TTC549 (cell line): Measurements from ENCODE around the gene ARID4B.
"Not testable (repeated sequence)": the region's sequence is repeated elsewhere in the genome, so short reads cannot be mapped to it uniquely, and the experiment has no call there.

Experiments used
- FAIRE-seq: peaks from 2 replicates; lab custom pipeline; 2012; peaks lifted over from hg19 to GRCh38; lab: Jason Lieb, UNC

Gene ARID4B

DNA sequence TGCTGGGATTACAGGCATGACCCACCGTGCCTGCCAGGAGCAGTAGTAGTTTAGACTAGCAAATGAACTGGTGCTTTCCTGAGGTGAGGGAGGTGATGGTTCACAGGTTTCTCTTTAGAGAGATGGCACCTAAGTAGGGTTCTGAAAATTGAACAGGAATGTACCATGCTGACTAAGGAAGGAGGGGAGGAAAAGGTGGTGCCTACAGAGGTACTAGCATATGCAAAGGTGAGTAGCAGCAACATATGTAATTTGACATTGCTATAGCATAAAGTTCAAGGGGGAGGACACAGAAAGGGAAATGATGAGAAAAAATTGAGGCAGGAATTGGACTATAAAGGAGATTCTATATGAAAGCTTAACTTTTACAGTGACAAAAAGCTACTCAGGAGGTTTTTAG lies 101.0 kb downstream of the ARID4B start:
- no peak for FAIRE-seq

DNA sequence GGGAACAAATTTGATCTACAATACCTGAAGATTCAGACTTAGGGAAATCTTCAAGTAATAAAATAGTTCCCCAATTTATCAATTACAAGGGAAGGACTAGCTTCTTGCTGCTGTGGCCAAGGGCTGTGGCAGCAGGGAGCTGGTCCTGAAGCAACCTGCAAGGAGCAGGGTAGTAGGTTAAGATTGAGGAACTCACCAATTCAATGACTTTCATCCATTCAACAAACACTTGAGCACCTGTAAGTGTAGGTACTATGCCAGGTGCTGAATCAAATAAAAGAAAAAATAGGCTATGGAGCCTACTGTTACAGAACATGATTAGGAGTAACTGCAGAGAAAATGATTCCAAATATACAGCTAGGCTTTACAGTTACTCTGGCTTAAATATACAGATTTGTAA lies 102.7 kb downstream of the ARID4B start:
- no peak for FAIRE-seq

DNA sequence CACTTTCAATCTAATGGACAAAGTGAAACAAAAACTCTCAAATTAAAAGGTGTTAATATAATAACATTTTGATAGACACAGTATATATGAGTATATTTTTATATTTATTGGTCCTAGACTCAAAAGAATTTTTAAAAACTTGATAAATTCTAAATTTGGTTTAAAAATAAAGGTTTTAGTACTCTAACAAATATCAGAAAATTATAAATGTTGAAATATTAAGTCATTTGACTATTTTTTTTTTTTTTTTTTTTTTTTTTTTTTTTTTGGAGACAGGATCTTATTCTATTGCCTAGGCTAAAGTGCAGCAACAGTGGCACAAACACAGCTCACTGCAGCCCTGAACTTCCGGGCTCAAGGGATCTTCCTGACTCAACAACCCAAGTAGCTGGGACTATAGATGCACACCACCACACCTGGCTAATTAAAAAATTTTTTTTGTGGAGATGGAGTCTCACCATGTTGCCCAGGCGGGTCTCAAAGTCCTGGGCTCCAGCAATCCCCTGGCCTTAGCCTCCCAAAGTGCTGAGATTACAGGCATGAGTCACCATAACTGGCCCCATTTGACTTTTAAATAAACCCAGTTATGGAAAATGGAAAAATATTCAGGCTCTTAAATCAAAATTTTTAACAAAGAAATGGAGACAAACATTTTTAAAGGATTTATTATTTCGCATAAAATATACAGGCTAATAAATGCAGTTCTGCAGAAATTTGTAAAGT lies 106.2 kb downstream of the ARID4B start:
- peak; percentile 94 for FAIRE-seq

DNA sequence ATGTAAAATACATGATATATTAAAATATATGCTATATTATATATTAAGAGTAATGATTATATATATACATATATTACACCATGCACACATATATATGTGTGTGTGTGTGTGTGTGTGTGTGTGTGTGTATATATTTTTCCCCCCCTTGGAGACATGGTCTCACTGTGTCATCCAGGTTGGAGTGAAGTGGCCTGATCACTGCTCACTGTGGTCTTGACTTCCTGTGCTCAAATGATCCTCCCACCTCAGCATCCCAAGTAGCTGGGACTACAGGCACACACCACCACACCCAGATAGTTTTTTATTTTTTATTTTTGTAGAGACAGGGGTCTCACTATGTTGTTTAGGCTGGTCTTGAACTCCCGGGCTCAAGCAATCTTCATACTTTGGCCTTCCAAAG lies 112.5 kb downstream of the ARID4B start:
- no peak for FAIRE-seq

DNA sequence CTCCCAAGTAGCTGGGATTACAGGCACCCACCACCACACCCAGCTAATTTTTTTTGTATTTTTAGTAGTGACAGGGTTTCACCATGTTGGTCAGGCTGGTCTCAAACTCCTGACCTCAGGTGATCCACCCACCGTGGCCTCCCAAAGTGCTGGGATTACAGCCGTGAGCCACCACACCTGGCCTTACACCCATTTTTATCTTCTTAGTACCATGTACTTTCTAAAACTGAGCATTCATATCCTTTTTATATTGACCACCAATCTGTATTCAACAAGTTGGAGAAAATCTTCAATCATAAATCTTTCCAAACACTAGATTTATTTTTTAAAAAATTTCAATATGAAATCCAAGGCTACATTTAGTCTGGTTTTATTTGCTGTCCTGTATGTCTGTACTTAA lies 113.0 kb downstream of the ARID4B start:
- FAIRE-seq: peak; percentile 76

DNA sequence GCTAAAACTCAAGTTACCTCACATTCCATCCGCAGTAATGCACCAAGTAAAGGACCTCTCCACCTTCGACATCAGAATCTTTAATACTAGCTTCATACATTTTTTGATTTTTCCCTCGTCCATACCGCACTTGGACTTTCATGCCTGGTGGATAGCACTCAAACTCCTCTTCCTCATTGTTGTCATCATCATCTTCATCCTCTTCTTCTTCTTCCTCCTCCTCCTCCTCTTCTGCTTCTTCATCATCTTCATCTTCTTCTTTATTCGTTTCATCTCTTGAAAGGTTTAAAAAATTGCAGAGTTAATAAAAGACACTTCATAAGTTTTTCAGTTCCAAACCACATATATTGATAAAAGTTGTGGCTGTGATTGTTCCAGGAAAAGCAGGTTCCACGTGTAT lies 114.2 kb downstream of the ARID4B start:
- no peak for FAIRE-seq

DNA sequence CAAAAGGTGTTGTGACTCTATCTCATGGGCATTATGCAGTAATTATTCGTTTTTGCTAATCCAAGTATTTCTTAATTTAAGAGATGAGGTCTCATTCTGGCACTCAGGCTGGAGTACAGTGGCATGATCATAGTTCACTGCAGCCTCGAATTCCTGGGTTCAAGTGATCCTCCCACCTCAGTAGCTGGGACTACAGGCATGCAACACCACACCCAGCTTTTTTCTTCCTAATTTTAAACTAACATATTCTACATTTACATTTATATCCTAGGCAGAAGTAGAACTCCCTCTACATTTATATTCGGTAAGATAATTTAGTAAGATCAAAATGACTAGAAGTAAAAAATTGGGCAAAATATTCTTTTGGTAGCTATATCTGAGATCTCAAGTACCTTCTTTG lies 116.5 kb downstream of the ARID4B start:
- no peak for FAIRE-seq

DNA sequence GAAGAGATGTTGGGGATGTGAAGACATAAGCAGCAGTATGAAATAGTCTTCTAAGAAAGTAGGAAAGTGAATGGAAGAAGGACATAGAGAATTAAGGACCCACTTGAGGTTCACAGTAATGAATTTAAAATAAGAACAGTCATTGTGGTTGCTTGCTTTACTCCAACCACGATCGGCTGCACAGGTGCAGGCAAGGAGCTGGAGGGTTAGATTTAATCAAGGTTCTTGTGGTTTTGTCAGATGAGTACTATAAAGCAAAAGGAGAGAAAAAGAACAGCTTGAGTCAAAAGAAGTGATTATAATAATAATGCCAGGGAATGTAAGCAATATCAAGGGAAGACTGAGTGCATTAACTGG lies 120.8 kb downstream of the ARID4B start:
- FAIRE-seq: no peak

DNA sequence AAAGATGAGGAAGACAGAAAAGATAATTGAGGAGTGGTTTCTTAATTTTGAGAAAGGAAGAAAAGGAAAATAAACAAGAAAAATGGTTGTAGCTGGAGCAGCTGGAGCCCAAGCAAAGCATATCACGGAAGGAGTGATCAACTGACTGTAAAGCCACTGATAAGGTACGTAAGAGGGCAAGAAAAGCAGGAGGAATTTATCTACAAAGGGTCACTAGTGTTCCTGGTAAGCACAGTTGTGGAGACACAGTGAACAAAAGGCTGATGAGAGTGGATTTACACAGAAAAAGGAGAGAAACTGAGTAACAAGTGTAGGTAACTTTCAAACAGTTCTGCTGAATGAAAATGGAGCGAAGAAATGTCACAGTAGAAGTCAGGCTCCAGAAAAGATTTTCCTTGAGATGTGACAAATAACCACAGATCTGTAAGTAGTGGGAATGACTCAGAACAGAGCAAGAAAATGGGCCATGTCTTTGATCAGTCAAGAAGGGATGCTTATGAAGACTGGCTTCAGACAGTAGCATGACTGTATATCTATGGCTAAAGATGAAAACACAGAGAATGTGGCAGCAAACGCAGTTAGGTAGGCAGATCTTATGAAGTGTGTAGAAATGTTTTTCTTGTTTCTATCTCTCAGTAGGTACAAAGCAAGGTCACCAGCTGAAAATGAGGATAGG lies 121.3 kb downstream of the ARID4B start:
- FAIRE-seq: no peak

DNA sequence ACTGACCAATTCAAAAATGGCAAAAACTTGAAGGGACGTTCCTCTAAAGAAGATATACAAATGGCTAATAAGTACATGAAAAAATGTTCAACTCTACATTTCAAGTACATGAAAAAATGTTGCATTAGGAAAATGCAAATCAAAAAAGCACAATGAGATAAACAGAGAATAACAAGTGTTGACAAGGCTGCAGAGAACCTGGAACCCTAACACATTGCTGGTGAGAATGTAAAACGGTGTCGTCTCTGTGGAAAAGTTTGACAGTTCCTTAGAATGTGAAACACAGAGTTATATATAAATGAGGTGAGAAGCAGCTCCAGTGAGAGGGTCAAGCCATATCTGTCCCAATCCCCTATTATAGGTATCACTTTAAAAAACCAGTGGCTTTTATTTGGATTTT lies 122.3 kb downstream of the ARID4B start:
- FAIRE-seq: no peak

DNA sequence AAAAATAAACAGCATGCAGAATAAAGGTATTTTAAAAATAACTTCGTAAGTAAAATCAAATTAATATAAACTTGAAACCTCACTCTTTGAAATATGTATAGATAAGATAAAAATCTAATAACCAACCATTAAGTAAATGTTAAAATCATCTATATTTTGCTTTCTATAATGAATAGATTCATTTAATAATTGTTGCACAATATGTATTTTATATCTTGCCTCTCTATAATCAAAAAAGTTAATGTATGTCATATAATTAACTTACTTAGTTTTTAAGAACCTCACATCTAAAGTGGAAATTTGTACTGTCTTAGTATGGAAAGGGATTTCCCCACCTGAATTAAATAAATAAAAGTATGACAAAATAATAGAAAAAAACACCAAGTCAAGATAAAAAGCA lies 124.6 kb downstream of the ARID4B start:
- peak; percentile 97 for FAIRE-seq

DNA sequence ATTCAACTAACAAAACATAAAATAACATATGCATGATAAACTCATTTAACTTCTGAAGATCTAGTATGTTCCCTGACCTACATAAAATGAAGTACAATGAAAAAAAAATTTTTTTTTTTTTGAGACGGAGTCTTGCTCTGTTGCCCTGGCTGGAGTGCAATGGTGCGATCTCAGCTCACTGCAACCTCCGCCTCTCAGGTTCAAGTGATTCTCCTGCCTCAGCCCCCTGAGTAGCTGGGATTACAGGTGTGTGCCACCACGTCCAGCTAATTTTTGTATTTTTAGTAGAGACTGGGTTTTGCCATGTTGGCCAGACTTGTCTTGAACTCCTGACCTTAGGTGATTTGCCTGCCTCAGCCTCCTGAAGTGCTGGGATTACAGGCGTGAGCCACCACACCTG lies 125.5 kb downstream of the ARID4B start:
- not testable (repeated sequence) for FAIRE-seq

DNA sequence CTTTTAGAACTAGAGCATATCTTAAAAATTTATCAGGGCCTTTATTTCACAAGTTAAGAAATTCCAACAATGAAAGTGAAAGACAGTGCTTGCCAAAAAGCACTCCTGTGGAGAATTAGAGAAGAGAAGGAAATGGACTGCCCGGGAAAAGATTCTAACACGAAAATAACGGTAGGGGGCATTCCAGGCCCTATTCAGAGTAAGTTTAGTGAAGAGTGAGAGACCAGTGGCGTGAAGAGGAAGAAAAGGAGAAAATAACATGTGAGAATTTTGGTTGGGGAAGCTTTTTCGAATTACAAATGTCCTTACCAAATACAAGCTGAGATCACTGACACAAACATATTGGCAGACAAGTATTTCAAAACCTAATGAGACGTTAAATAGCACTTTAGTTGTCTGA lies 128.5 kb downstream of the ARID4B start:
- peak; percentile 98 for FAIRE-seq

DNA sequence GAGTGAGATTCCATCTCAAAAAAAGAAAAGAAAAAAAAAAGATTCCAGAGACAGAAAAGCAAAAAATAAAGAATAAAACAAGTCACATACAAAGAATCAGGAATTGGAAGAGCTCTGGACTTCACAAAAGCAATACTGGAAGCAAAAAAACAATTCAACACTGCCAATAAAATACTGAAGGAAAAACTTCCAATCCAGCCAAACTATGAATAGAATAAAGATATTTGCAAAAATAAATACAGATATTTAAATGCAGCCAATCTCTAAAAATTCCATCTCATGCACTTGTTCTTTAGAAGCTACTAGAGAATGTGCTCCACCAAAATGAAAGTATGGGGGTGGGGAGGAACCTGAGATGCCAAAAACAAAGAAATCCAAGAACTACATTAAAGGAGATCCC lies 137.5 kb downstream of the ARID4B start:
- peak; percentile 55 for FAIRE-seq

DNA sequence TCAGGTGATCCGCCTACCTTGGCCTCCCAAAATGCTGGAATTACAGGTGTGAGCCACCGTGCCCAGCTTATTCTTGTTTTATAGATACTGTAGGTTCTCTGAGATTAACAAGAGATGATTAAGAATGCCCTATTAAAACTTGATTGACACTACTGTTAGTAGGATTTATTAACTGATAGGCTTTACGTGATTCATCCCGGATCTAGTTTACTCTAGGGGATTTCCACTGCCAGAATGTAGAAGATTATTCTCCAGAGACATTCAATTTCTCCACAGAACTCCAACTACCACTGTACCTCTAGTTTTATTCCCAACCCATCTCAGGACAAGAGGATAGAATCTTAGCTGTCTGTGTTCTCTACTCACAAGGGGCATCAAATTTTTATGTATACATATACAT lies 140.7 kb downstream of the ARID4B start:
- no peak for FAIRE-seq

DNA sequence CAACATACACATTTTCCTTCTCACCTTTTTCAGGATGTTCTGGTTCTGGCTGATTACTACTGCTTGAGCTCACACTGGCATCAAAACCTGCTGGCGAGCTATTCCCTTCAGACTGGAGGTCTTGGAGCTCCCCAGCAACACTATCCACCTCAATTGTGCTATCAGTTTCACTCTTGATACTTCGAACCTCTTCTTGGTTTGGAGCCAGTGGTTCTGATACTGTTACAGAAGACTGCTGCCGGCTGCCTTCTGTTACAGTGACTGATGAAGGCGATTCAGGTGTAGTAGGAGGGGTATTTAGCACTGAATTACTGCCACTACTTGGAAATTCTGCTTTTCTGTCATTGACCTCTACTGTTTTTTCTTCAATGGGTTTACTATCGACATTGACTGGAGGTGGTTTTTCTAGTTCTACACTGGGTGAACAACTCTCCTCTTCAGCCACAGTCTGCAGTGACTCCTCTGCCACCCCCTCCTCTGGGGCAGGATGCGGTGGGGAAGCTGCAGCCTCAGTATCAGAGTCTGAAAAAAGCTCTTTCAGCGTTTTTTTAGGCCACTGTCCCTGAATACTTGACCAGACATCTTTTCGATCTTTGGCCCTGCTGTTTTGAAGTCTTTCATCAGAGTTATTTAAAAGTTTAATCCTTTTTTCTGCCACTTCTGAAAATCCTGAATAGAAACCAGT lies 146.3 kb downstream of the ARID4B start:
- no peak for FAIRE-seq

DNA sequence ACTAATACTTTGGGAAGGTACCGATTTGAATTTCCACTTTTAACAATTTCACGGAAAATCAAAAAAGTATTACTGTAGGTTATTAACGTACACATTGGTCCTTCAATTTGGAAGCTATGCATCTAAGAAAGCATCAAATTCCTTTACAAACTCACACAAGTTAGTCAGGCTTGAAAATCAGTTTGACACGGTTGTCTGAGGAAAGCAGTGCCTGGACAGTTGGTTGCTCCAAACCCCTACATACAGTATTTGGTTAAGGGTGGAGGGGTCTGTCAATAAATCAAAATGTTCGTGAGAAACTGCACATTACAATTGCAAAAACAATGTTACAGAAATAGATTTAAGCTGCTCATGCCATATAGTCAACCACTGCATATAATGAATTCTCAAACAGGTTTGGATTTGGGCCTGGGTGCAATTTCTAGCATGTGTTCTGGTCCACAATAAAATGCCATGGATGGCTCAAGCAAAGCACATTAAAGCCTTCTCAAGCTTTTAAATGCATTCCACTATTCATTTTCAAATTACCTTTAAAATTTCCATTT lies 147.0 kb downstream of the ARID4B start:
- FAIRE-seq: no peak

DNA sequence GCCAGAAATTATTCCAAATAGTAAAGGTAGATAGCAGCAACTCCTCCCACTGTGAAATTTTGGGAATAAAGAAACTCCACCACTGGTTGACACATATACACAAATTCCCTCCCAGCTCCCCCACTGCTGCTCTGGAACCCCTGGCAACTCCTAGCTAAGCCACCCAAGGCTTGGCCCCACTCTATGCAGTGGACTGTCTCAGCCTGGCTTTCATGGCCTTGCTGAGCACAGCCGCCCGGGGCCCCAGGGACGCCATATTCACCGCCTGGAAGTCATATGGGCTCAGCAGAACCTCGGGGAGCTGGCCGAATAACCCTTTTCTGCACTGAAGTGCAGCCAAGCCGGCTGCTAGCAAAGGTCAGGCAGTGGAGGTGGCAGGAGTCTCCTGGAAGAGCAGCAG lies 151.5 kb downstream of the ARID4B start:
- FAIRE-seq: no peak

DNA sequence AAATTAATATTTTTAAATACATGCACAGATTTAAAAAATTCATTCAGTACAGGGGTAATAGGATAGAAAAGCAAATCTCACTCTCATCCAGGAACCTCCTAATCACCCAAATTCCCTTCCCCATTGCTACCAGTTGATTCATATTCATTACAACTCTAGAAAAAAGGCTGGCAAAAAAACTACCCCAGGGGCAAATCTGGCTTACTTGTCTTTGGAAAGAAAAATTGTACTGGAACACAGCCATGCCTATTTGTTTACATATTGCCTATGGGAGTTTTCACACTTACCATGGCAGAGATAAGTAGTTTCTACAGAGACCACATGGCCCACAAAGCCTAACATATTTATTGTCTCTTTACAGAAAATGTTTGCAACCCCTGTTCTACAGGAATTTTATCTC lies 158.0 kb downstream of the ARID4B start:
- no peak for FAIRE-seq

DNA sequence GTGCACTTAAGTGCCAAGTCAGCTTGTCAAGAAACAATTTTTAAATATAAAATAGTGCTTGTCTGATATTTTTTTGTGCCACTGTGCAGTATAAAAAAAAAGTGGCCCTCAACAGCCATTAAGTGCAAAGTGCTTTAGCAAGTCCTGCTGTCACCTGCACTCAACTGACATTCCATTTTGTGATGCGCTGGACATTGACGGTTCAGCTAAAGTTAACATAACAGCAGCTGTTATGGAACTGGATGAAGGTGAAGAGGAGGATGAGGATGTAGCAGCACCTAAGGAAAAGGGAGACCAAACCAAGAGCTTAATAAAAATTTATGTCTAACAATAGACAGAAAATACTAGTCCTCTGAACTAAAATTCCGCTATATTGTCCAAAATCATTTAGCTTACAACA lies 159.6 kb downstream of the ARID4B start:
- no peak for FAIRE-seq

DNA sequence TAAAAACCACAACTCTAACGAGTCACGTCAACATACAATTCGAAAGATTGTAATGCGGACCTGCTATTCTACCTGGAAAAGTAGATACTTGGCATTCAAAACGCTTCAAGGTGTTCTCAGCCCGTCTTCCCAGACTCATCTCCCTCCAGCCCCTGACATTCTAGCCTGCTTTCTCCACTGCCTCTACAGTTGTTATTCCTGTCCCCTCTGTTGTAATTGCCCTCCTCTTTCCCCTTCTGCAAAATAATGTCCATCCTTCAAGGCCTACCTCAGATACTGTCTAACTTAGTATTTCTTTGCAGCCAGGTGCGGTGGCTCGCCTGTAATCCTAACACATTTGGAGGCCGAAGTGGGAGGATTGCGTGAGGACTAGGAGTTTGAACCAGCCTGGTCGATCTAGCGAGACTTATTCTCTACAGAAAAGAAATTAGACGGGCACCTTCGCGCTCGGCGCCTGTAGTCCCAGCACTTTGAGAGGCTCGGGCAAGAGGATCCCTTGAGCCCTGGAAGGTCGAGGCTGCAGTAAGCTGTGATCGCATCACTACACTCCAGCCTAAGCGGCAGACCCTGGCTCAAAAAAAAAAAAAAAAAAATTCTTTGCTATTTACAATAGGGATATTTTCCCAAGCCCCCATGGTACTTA lies 166.2 kb downstream of the ARID4B start:
- no peak for FAIRE-seq

DNA sequence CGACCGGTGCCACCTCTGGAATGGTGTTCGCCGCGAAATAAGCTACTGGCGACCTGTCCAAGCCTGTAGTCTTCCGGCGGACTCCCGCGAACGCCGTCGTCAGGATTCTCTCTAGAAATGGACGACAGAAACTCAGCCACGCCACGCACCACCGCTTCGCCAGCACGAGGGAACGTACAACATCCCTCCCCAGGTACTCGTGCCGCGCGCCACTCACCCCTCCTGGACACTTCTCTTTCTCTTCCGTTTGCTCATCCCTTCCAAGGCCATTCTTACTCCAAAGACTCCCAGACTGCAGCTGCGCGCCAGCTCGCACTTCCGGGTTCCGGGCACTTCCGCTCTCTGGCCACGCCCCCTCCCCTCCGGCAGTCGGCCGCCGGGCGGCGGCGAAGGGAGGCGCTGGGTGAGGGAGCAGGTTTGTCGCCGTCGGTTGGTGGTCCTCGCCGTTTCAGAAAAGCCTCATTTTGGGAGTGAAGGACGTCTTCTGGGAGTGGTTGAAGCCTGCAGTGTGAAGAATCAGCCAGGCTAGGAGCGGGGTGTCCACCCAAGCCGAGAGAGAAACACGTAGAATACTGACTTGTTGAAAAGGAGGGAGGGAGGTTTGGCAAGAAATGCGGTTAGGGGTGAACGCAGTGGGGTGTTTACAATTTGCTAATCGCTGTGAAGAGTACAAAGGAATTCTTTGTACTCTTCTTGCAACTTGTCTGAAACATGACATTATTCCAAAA lies 166.9 kb downstream of the ARID4B start, which contains the start of gene RBM34:
TSS of gene RBM34 (minus strand) at position 294 of the 728 bp plus-strand sequence. CDS start at position 270, 24 bp downstream.
- FAIRE-seq: peak; percentile 7
